ENCODE results near the gene LECT2.

The LECT2 gene

GRCh38 chr5:135934939-135935338, 19.8 kb downstream of the LECT2 start:
- no peaks in the 10 kb centered on the region for H3K79me2 ChIP-seq (ENCODE audit: insufficient read depth, low read depth)
- H2AFZ ChIP-seq (ENCODE audit: low read depth) = no peak overlapping the region
- H3K9ac ChIP-seq = no peak overlapping the region; the same call in 1 of the 2 replicates
- H3K4me1 ChIP-seq (ENCODE audit: low read depth, poor library complexity, severe bottlenecking) = peaks cover 9% of the 10 kb centered on the region
- no peaks in the 10 kb centered on the region for H4K20me1 ChIP-seq (ENCODE audit: insufficient read depth)
- no peaks in the 10 kb centered on the region for H3K27me3 ChIP-seq (ENCODE audit: insufficient read depth, low read depth)
- no peak overlapping the region; the same call in 1 of the 2 replicates for H3K4me2 ChIP-seq
- no peak for TF ChIP-seq CTCF (conservative IDR thresholded peaks at IDR 0.05; ENCODE audit: low read depth, low read length)
- H3K27ac ChIP-seq = no peak overlapping the region
- no peaks in the 10 kb centered on the region for H3K36me3 ChIP-seq (ENCODE audit: insufficient read depth)
- H3K4me3 ChIP-seq (IDR thresholded peaks at IDR 0.05; ENCODE audit: insufficient read depth, low read depth, low read length) = no peak overlapping the region

GRCh38 chr5:135930949-135931295, 23.9 kb downstream of the LECT2 start:
- H3K4me3 ChIP-seq (IDR thresholded peaks at IDR 0.05; ENCODE audit: insufficient read depth, low read depth, low read length) = no peak overlapping the region
- no peaks in the 10 kb centered on the region for H3K36me3 ChIP-seq (ENCODE audit: insufficient read depth)
- no peaks in the 10 kb centered on the region for H3K79me2 ChIP-seq (ENCODE audit: insufficient read depth, low read depth)
- H3K9ac ChIP-seq = no peak overlapping the region
- H2AFZ ChIP-seq (ENCODE audit: low read depth) = no peak overlapping the region
- H3K4me1 ChIP-seq (ENCODE audit: low read depth, poor library complexity, severe bottlenecking) = peaks cover 9% of the 10 kb centered on the region
- H3K27me3 ChIP-seq (ENCODE audit: insufficient read depth, low read depth) = no peaks in the 10 kb centered on the region
- H4K20me1 ChIP-seq (ENCODE audit: insufficient read depth) = no peaks in the 10 kb centered on the region
- H3K27ac ChIP-seq = no peak overlapping the region
- H3K4me2 ChIP-seq = no peak overlapping the region
- no peak for TF ChIP-seq CTCF (conservative IDR thresholded peaks at IDR 0.05; ENCODE audit: low read depth, low read length)

- H2AFZ ChIP-seq (ENCODE audit: low read depth) = no peak overlapping the region
- no peaks in the 10 kb centered on the region for H3K36me3 ChIP-seq (ENCODE audit: insufficient read depth)
- no peaks in the 10 kb centered on the region for H4K20me1 ChIP-seq (ENCODE audit: insufficient read depth)
- H3K27me3 ChIP-seq (ENCODE audit: insufficient read depth, low read depth) = no peaks in the 10 kb centered on the region
- no peak overlapping the region for H3K4me3 ChIP-seq (IDR thresholded peaks at IDR 0.05; ENCODE audit: insufficient read depth, low read depth, low read length)
- no peak for TF ChIP-seq CTCF (conservative IDR thresholded peaks at IDR 0.05; ENCODE audit: low read depth, low read length)
- no peak overlapping the region for H3K27ac ChIP-seq
- no peak overlapping the region for H3K9ac ChIP-seq
- peaks cover 9% of the 10 kb centered on the region for H3K4me1 ChIP-seq (ENCODE audit: low read depth, poor library complexity, severe bottlenecking)
- no peaks in the 10 kb centered on the region for H3K79me2 ChIP-seq (ENCODE audit: insufficient read depth, low read depth)
- no peak overlapping the region for H3K4me2 ChIP-seq
These were observed 24.5 kb downstream of the LECT2 start for GRCh38 chr5:135930029-135930948.

GRCh38 chr5:135921388-135921787, 33.4 kb downstream of the LECT2 start:
- Histone ChIP-seq H3K4me3 (IDR thresholded peaks at IDR 0.05; ENCODE audit: insufficient read depth, low read depth, low read length) (no peak overlapping the region), H3K27ac (no peak overlapping the region), H3K36me3 (ENCODE audit: insufficient read depth) (no peaks in the 10 kb centered on the region), H3K27me3 (ENCODE audit: insufficient read depth, low read depth) (no peaks in the 10 kb centered on the region), H2AFZ (ENCODE audit: low read depth) (no peak overlapping the region), H3K4me2 (no peak overlapping the region), H3K9ac (no peak overlapping the region), H3K4me1 (ENCODE audit: low read depth, poor library complexity, severe bottlenecking) (peaks cover 7% of the 10 kb centered on the region), H3K79me2 (ENCODE audit: insufficient read depth, low read depth) (no peaks in the 10 kb centered on the region), H4K20me1 (ENCODE audit: insufficient read depth) (no peaks in the 10 kb centered on the region)
- TF ChIP-seq CTCF (conservative IDR thresholded peaks at IDR 0.05; ENCODE audit: low read depth, low read length) = no peak
